H9 (cell line): ENCODE data around the gene MED10. TPM values are rescaled to one million over a fixed set of nuclear protein-coding genes. Genes with fewer than 3 reads are reported as not detected.

Experiments
- DNase-seq: peaks from one replicate; pipeline ENCODE4 v3.0.0-alpha.2; 2017
- H2AFZ ChIP-seq: one replicate; pipeline ENCODE4 v1.6.1; 2013; ENCODE audit warnings: mild to moderate bottlenecking, low read length, control low read depth, moderate library complexity
- H2AK5ac ChIP-seq: 2 replicates; pipeline ENCODE4 v1.6.1; 2013; ENCODE audit warnings: low read length, control low read depth, mixed read lengths; ENCODE audit not compliant: insufficient read length
- H2BK120ac ChIP-seq: one replicate; pipeline ENCODE4 v1.6.1; 2013; ENCODE audit warnings: low read depth, mild to moderate bottlenecking, low read length, control low read depth, inconsistent platforms; ENCODE audit not compliant: poor library complexity, severe bottlenecking
- H2BK12ac ChIP-seq: 2 replicates; pipeline ENCODE4 v1.6.1; 2013; ENCODE audit warnings: low read length, control low read depth, mixed read lengths, low read depth; ENCODE audit not compliant: insufficient read length
- H2BK15ac ChIP-seq: 2 replicates; pipeline ENCODE4 v1.6.1; 2013; ENCODE audit warnings: low read depth, low read length, control low read depth
- H2BK20ac ChIP-seq: one replicate; pipeline ENCODE4 v1.6.1; 2013; ENCODE audit warnings: low read depth, mild to moderate bottlenecking, low read length, control low read depth, inconsistent platforms; ENCODE audit not compliant: poor library complexity, severe bottlenecking
- H2BK5ac ChIP-seq: 2 replicates; pipeline ENCODE4 v1.6.1; 2013; ENCODE audit warnings: low read length, control low read depth, mixed read lengths; ENCODE audit not compliant: insufficient read length
- H3K14ac ChIP-seq: 2 replicates; pipeline ENCODE4 v1.6.1; 2013; ENCODE audit warnings: low read length, control low read depth; ENCODE audit not compliant: insufficient read depth
- H3K18ac ChIP-seq: 2 replicates; pipeline ENCODE4 v1.6.1; 2013; ENCODE audit warnings: low read depth, mild to moderate bottlenecking, mixed read lengths, low read length, control low read depth; ENCODE audit not compliant: insufficient read length
- H3K23ac ChIP-seq: 2 replicates; pipeline ENCODE4 v1.6.1; 2013; ENCODE audit warnings: low read length, control low read depth, mixed read lengths, low read depth; ENCODE audit not compliant: insufficient read length
- H3K23me2 ChIP-seq: 2 replicates; pipeline ENCODE4 v1.6.1; 2013; ENCODE audit warnings: low read depth, mild to moderate bottlenecking, mixed read lengths, low read length, control low read depth; ENCODE audit not compliant: insufficient read length, poor library complexity, severe bottlenecking
- H3K27ac ChIP-seq: 2 replicates; pipeline ENCODE4 v1.5.1; 2013; ENCODE audit warnings: low read length, control low read depth, mixed read lengths, low read depth; ENCODE audit not compliant: insufficient read length
- H3K27me3 ChIP-seq: 2 replicates; pipeline ENCODE4 v1.6.1; 2013; ENCODE audit warnings: low read length, control low read depth, inconsistent platforms; ENCODE audit not compliant: insufficient read depth
- H3K4ac ChIP-seq: 2 replicates; pipeline ENCODE4 v1.6.1; 2013; ENCODE audit warnings: low read depth, mild to moderate bottlenecking, control low read depth, inconsistent platforms, low read length, moderate library complexity
- H3K4me1 ChIP-seq: 2 replicates; pipeline ENCODE4 v1.6.1; 2013; ENCODE audit warnings: low read length, control low read depth, inconsistent platforms; ENCODE audit not compliant: insufficient read depth
- H3K4me2 ChIP-seq: 2 replicates; pipeline ENCODE4 v1.6.1; 2013; ENCODE audit warnings: low read length, control low read depth, mixed read lengths; ENCODE audit not compliant: insufficient read length, insufficient read depth
- H3K56ac ChIP-seq: 2 replicates; pipeline ENCODE4 v1.6.1; 2013; ENCODE audit warnings: low read depth, mild to moderate bottlenecking, mixed read lengths, low read length, control low read depth; ENCODE audit not compliant: insufficient read length
- H3K79me1 ChIP-seq: 2 replicates; pipeline ENCODE4 v1.6.1; 2013; ENCODE audit warnings: low read depth, mild to moderate bottlenecking, moderate library complexity, low read length, control low read depth, inconsistent platforms; ENCODE audit not compliant: insufficient read depth, poor library complexity, severe bottlenecking
- H3K79me2 ChIP-seq: 2 replicates; pipeline ENCODE4 v1.6.1; 2013; ENCODE audit warnings: low read length, control low read depth, inconsistent platforms; ENCODE audit not compliant: insufficient read depth
- H3K9ac ChIP-seq: 2 replicates; pipeline ENCODE4 v1.6.1; 2013; ENCODE audit warnings: low read length, control low read depth, mixed read lengths; ENCODE audit not compliant: insufficient read length; ENCODE audit errors: extremely low read depth
- H3K9me3 ChIP-seq: one replicate; pipeline ENCODE4 v1.6.1; 2013; ENCODE audit warnings: low read depth, low read length, inconsistent platforms; ENCODE audit not compliant: control insufficient read depth
- H3T11ph ChIP-seq: one replicate; pipeline ENCODE4 v1.6.1; 2013; ENCODE audit warnings: mild to moderate bottlenecking, low read length, control low read depth, inconsistent platforms
- H4K20me1 ChIP-seq: one replicate; pipeline ENCODE4 v1.6.1; 2013; ENCODE audit not compliant: control insufficient read depth, insufficient read length, insufficient read depth
- H4K5ac ChIP-seq: 2 replicates; pipeline ENCODE4 v1.6.1; 2013; ENCODE audit warnings: low read depth, mild to moderate bottlenecking, mixed read lengths, low read length, control low read depth; ENCODE audit not compliant: insufficient read length
- H4K8ac ChIP-seq: replicated peaks from 2 replicates; pipeline ENCODE4 v1.6.1; 2013; ENCODE audit warnings: low read length, control low read depth, mixed read lengths, low read depth; ENCODE audit not compliant: insufficient read length
- H4K91ac ChIP-seq: 2 replicates; pipeline ENCODE4 v1.6.1; 2013; ENCODE audit warnings: low read depth, mild to moderate bottlenecking, moderate library complexity, mixed read lengths, low read length, control low read depth; ENCODE audit not compliant: insufficient read length
- H3K27ac Mint-ChIP-seq, 3 experiments: 2 replicates in 2 of 3; 3 replicates in 1 of 3; pipeline ENCODE4 v1.8.0; 2020 to 2021; ENCODE audit warnings: mixed read lengths in 3 of 3, mild to moderate bottlenecking in 1 of 3, moderate library complexity in 1 of 3
- H3K27me3 Mint-ChIP-seq: 2 replicates; pipeline ENCODE4 v1.8.0; 2021; ENCODE audit warnings: low read depth, mild to moderate bottlenecking, moderate library complexity, mixed read lengths
- H3K36me3 Mint-ChIP-seq, 3 experiments: 2 replicates in 2 of 3; 3 replicates in 1 of 3; pipeline ENCODE4 v1.8.0; 2020 to 2021; ENCODE audit warnings: low read depth in 3 of 3, mixed read lengths in 3 of 3; ENCODE audit not compliant: insufficient read depth in 1 of 3
- H3K4me1 Mint-ChIP-seq, 2 experiments: 2 replicates each; pipeline ENCODE4 v1.8.0; 2020; ENCODE audit warnings: mixed read lengths in 2 of 2
- H3K4me3 Mint-ChIP-seq, 2 experiments: 2 replicates in 1 of 2; 3 replicates in 1 of 2; pipeline ENCODE4 v1.8.0; 2020 to 2021; ENCODE audit warnings: mild to moderate bottlenecking in 2 of 2, mixed read lengths in 2 of 2, moderate library complexity in 1 of 2
- H3K9me3 Mint-ChIP-seq, 2 experiments: 2 replicates in 1 of 2; 3 replicates in 1 of 2; pipeline ENCODE4 v1.8.0; 2020; ENCODE audit warnings: mild to moderate bottlenecking in 2 of 2, mixed read lengths in 2 of 2, moderate library complexity in 1 of 2
- WGBS: extraction: QIAGEN DNeasy Blood & Tissue Kit; methylation state at CpG from one replicate; pipeline ENCODE4 v1.1.7; 2013; ENCODE audit warnings: missing lambda C conversion rate, low lambda C conversion rate, mixed read lengths; ENCODE audit not compliant: insufficient read length; ENCODE audit errors: extremely low coverage; 5-methylcytosine and 5-hydroxymethylcytosine counted together
- total RNA-seq: library from RNA; stranded (reverse); gene quantifications from 2 replicates; pipeline ENCODE4 v1.2.1, GENCODE V29; 2021
- TF ChIP-seq, protein P1 (sequence below): fragments of 200-600 bp; sonication (generic); conservative IDR thresholded peaks from 3 replicates; pipeline ENCODE4 v1.8.0; 2021; ENCODE audit warnings: antibody characterized with exemption, mild to moderate bottlenecking

The MED10 gene
- total RNA-seq, 1 experiment from 2014 or later = 35.3 TPM

GRCh38 chr5:6344593-6344989, 33.8 kb downstream of the MED10 start:
- Mint-ChIP-seq H3K27ac (no peak overlapping the region), H3K4me3 (no peak overlapping the region), H3K4me1 (no peaks in the 10 kb centered on the region), H3K9me3 (no peaks in the 10 kb centered on the region), H3K36me3 (no peaks in the 10 kb centered on the region), H3K27me3 (peaks cover 15% of the 10 kb centered on the region)
- WGBS = no CpG with 5 or more reads among the region's 5 CpGs
- Histone ChIP-seq H3T11ph (no peak overlapping the region), H3K79me2 (no peaks in the 10 kb centered on the region), H4K91ac (no peak overlapping the region), H4K20me1 (no peaks in the 10 kb centered on the region), H2BK12ac (no peak overlapping the region), H2BK120ac (no peak overlapping the region), H3K14ac (no peak overlapping the region), H3K27ac (no peak overlapping the region), H2BK15ac (no peak overlapping the region), H2BK20ac (no peak overlapping the region), H3K4me2 (no peak overlapping the region), H3K4ac (no peak overlapping the region), H3K23me2 (no peaks in the 10 kb centered on the region), H3K18ac (no peak overlapping the region), H3K4me1 (no peaks in the 10 kb centered on the region), H2BK5ac (no peak overlapping the region), H3K23ac (no peak overlapping the region), H2AFZ (no peak overlapping the region), H4K8ac (no peak overlapping the region), H3K9me3 (no peaks in the 10 kb centered on the region), H2AK5ac (no peak overlapping the region), H4K5ac (no peak overlapping the region), H3K56ac (no peak overlapping the region), H3K79me1 (no peaks in the 10 kb centered on the region), H3K27me3 (no peaks in the 10 kb centered on the region), H3K9ac (no peak overlapping the region)
- no peak for DNase-seq
- TF ChIP-seq, protein P1, sequence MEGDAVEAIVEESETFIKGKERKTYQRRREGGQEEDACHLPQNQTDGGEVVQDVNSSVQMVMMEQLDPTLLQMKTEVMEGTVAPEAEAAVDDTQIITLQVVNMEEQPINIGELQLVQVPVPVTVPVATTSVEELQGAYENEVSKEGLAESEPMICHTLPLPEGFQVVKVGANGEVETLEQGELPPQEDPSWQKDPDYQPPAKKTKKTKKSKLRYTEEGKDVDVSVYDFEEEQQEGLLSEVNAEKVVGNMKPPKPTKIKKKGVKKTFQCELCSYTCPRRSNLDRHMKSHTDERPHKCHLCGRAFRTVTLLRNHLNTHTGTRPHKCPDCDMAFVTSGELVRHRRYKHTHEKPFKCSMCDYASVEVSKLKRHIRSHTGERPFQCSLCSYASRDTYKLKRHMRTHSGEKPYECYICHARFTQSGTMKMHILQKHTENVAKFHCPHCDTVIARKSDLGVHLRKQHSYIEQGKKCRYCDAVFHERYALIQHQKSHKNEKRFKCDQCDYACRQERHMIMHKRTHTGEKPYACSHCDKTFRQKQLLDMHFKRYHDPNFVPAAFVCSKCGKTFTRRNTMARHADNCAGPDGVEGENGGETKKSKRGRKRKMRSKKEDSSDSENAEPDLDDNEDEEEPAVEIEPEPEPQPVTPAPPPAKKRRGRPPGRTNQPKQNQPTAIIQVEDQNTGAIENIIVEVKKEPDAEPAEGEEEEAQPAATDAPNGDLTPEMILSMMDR = no peak
